HUDEP-2 (cell line): ENCODE results near the gene TRIM36.

Experiments used
- DNase-seq, 76 experiments: peaks; one replicate each; lab custom pipeline; 2025; ENCODE audit not compliant: unreplicated experiment in 76 of 76; lab: John Stamatoyannopoulos, UW

Gene TRIM36, protein sequence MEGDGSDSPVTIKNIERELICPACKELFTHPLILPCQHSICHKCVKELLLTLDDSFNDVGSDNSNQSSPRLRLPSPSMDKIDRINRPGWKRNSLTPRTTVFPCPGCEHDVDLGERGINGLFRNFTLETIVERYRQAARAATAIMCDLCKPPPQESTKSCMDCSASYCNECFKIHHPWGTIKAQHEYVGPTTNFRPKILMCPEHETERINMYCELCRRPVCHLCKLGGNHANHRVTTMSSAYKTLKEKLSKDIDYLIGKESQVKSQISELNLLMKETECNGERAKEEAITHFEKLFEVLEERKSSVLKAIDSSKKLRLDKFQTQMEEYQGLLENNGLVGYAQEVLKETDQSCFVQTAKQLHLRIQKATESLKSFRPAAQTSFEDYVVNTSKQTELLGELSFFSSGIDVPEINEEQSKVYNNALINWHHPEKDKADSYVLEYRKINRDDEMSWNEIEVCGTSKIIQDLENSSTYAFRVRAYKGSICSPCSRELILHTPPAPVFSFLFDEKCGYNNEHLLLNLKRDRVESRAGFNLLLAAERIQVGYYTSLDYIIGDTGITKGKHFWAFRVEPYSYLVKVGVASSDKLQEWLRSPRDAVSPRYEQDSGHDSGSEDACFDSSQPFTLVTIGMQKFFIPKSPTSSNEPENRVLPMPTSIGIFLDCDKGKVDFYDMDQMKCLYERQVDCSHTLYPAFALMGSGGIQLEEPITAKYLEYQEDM

DNA sequence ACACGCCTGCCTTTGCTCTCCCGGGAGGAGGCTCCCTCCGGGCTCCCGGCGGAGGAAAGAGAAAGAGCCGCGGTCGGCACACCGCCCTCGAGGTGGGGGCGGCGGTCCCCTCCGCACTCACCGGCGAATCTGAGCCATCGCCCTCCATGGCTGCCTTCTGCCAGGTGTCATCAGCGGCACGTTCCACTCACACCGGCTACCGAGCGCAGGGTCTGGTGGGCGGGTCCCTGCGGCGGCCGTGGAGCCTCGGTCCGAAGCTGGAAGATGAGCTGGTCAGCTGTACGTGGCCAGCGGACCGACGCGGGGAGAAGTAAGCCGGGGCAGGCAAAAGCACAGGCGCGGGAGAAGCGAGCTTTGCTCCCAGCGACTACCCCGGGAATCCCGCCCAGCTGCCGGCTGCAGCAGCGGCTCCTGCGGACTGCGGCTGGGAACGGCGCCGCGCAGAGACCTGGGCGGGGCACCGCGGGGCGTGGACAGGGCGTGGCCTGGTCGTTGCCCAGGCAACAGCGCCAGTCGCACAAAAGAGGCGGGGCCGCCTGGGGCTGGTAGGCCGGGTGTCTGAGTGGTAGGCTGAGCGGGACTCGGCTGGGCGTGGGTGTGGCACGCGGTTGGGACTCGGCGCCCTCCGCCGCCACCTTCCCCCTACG lies at the start of gene TRIM36:
Gene TRIM36 (minus strand): TSS at position 422 of the 647 bp plus-strand sequence. CDS start 274 bp downstream, at position 148.
- DNase-seq, result peak in 75 of 76 experiments; percentile 4 to 96 (median 90)

DNA sequence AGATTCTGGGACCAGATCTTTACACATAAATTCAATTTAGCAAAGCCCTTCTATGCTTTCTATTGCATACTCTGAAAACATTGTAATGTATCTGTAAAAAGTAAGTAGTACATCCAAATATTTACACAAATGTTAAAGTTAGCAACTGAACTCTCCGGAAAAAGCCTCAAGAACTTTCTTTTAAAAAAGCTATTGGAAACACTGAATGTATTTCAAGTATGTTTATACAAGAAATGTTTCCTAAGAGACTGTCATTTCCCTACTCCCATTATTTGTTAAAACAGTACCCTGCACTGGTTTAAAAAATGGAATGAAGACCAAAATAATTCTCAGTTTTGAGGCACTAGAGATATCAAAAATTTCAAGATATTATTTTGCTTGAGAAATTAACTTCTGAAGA lies 44.8 kb upstream of the TRIM36 start:
- no peak for DNase-seq

DNA sequence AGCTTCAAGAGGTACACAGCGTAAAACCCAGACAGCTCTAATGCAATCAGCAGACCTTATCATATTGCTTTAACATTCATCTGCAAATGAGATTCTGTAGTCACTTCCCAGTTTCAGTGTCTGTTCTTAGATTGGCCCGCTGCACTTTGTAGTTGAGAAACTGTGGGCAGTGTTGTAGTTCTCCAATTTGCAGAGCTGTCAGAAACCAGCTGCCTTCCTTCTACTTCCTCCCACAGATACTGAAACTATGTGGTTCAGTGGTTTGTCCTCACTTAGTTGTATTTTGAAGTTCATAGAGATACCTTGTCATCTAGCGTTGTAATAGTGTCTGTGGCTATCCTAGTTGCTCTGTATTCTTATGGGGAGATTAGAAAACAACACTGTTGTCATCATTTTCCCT lies 39.6 kb upstream of the TRIM36 start:
- DNase-seq, result no peak

DNA sequence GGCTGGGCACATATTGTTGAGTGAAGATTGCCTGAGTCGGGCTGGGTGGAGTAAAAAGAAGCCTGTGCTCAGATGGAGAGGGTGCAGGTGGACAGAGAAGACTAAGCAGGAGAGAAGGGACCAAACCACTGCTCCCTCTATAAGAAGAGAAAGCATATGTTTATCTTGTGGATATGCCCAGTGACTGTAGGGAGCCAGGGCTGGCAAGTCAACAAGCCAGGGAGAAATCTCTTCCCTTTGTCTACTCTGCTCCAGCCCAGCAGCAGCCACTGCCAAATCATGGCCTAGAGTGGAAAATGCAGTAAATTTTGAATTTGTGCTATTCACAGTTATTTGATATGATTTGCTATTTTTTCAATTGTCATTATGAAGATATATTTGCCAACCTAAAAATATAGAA lies 33.2 kb upstream of the TRIM36 start:
- no peak for DNase-seq

DNA sequence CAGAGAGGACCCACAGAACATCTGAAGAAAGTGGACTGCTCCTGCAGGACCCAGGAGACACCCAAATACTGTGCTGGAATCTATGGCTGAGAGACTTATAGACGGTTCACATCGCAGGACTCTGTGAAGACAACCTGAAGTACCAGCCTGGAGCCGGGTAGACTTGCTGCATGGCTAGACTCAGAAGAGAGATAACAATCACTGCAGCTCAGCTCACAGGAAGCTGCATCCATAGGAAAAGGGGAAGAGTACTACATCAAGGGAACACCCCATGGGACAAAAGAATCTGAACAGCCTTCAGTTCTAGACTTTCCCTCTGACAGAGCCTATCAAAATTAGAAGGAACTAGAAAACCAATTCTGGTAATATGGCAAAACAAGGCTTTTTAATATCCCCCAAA lies 26.5 kb upstream of the TRIM36 start:
- DNase-seq, result no peak

DNA sequence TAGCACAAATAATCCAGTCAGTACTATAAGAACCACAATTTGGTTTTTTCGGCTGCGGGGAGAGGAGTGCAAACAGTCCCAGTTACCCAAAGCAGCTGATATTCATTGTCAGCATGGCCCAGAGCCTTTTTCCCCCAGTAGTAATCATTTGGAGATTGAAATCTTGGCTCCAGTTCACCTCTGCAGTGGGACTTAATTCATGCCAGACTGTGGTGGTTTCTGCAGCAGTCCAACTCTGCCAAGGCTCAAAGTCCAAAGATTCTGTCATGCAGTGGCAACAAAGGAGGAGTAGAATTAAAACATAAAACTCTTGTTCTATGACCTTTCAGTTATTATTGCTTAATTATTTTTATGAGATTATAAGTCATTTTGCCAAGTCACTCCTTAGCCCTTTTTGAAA lies 25.0 kb upstream of the TRIM36 start:
- no peak for DNase-seq

DNA sequence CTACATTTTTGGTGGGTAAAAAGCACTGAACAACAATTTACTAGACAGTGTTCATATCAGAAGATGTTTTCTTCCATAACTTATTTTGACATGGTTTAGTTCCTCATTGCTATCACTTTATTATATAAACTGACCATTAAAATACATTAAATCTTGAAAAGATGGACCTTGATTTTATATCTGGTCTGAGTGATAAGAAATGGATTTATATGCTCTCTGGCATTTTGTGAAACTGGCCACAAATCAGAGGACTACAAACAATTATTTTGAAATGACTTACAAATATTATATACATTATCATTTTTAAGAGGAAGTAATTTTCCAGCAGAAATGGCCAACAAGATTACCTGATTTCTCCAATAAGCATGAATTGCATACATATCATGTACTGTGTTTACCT lies 23.6 kb upstream of the TRIM36 start:
- no peak for DNase-seq

DNA sequence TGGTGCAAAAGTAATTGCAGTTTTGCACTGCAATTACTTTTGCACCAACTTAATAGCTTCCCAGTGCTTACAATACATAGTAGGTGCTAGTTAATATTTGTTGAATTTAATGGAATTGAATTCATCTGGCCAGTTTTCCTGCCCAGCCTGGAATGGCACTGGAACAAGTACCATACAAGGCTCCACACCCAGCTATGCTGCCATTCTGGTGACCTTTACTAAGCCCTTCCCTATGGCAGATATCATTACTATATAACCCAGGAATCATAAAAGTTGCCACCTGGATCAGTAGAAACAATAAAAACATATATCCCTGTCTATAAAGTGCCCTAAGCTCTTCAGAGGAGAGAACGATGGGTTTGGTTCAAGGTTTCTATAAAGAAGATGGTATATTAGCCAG lies 22.4 kb upstream of the TRIM36 start:
- DNase-seq, result no peak

DNA sequence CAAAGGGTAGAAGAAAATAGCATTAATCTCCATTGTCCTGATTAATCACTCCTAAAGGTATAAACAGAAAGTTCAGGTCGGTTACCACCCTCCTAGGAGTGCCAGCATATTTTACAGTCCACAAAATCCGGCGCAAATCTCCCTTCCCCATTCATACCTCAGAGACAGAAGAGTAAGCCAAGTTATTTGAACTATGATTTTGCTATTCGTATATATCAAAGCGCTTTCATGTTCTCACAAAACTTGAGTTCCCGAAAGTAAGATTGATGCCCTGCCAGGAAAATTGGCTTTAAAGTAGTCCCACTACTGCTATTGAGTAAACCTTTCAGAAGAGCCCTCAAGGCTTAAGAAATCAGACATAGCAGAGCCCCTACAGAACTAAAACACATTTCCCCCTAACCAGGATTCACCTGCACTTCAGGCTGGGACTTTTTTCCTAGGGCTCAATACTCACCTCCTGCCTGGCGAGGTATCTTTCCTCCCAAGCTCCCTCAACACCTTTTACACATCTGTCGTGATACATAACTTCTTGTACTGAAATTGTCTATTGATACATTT lies 21.8 kb upstream of the TRIM36 start:
- DNase-seq, result no peak

DNA sequence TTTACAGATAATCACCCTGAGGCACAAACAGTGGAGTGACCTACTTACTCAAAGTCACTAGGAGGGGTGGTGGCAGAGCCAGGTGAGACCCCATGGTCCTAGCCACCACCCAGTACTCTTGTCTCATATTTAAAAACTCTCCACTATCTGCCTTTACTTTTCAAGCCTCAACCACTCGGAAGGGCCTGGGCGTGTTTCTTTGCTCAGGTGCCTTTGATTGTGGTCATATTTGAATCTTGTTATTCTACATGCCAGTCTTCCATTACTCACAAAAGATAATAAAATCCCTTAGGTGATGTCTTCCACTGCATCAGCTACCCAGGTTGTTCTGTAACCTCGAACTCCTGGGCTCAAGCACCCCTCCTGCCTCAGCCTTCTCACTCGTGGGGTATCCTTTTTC lies 20.7 kb upstream of the TRIM36 start:
- no peak for DNase-seq

DNA sequence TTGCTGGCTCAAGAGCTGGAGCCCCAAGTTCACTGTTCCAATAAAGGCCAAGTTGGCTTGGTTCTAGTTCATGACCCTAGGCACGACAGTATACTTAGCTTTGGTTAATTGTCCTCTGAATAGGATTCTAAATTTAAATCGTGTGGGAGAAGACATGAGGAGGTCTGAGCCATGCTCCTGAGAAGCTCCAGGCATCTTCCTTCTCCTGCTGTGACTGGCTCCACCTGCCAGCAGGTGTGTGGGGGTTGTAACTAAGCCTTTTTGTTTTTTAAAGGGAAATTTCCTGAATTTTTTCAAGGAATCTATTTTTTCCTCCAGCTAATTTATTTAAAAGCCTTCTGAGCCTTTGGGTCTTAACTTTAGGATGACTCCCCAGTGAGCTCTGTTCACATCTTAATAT lies 20.2 kb upstream of the TRIM36 start:
- no peak for DNase-seq

DNA sequence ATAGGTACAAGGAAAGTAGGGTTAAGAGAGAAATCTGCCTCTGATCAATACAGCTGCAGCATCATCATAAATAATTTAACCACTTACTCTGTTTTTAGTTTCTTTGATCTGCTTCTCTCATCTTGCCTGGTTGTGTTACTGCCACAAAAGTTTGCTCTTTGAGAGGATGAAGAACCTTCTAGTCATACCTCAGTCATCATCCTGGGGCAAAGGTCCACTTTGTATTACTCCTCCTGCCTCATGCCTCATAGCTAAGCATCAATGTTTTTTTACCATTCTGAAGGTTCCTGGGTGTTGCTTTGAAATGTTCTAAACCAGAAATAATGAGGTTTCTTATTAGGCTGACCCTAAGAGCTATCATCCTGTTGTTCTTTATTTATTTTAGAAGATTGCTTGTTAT lies 17.1 kb upstream of the TRIM36 start:
- DNase-seq, result no peak

DNA sequence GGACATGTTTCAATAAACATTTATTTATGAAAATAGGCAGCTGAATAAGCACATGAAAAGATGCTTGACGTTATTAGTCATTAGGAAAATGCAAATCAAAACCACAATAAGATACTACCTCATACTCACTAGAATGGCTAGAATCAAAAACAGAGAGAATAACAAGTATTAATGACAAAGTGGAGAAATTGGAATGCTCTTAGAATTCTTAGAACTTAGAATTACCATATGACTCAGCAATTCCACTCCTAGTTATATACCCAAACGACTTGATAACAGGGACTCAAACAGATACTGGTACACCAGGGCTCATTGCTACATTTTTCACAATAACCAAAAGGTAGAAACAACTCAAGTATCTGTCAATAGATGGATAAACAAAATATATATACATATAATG lies 15.1 kb upstream of the TRIM36 start:
- DNase-seq, result peak in 1 of 76 experiments; percentile 12

DNA sequence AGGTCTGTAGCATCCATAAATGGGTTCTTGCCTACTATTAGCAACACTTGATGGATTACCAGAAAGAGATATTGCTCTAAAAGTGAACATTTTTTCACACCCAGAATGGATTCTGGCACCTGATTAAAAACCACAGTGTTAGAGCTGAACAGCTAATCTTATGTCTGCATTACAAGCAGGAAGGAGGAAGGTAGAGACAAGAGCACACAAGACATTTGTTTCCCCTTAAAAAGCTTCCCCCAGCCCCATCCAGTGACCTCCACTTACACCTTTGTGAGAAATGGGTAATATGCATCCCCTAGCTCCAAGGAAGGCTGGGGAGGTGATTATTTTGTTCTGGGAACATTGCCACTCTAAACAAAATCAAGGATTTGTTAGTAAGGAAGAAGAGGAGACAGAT lies 12.0 kb upstream of the TRIM36 start:
- no peak for DNase-seq

DNA sequence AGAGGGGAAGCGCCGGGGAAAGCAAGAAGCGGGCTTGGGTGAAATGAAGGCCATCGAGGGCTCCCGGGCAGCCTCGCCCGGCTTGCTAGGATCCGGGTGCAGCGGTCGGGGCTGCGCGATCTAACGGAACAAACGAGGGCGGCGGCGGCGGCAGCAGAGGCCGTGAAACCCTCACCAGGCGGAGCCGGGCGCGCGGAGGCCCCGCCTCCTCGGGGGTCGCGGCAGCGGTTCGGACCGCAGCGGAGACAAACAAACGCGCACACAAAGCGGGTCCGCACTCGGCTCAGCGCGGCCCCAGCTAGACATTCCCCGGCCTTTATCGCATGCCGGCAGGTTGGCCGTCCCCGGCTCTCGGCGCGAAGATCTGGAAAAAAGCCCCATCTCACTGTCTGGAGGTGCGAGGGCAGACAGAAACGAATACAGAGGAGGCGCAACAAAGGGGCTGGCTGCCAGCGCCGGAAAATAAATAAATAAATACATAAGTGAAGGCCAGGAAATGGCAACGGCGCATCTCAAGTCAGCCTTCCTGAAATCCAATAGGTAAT lies 10.5 kb upstream of the TRIM36 start:
- DNase-seq, result peak in 27 of 76 experiments; percentile 1 to 43 (median 17)

DNA sequence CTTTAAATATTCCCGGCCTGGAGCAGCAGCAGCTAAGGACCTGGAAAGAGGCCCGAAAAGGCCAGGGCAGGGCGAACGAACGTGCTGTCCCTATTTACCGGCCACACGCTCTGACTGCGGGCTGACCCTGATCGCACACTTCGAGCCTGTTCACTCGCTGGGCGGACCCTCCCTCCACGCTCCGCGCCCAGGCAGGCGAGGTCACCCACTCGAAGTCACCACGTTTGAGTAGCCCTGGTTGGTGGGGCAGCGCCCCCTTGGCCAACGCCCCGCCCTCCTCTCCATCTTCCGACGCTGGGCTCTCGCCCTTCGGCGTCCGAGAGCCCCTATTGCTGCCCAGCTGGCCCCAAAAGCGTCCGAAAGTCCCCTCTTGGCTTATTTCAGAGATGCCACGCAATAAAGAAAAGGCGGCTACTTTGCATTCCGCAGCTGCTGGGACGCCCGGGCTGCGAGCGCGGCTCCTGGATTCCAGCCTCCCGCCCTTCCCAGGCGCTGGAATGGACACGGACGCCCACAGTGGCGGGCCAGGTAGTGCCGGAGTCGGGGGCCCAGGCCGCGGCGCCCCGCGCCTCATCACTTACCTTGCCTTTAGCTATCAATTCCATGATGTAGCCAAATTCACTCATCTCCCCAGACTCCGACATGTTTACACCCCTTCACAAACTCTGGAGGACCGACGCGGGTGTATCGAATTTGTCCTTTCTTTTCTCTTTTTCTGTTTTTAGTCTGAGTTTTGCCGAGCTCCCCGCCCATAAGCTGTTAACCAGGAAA lies 9.9 kb upstream of the TRIM36 start:
- DNase-seq, result no peak

DNA sequence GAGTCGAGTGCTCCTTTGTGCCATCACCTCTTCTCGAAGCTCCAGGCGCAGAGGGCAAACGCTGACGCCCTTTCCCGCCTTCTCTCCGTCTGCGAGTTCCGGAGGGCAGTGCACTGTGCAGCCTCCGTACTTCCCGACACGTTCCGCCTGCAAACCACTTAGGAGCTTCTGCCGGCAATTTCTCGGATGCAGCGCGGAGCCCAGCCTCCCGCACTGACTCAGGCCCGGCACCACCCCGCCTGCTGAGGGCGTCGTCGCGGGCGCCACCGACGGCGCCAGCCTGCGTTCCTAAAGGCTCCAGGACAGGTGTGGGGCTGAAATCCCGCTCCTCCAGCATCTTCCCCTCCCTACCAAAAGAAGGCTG lies 9.3 kb upstream of the TRIM36 start:
- no peak for DNase-seq

DNA sequence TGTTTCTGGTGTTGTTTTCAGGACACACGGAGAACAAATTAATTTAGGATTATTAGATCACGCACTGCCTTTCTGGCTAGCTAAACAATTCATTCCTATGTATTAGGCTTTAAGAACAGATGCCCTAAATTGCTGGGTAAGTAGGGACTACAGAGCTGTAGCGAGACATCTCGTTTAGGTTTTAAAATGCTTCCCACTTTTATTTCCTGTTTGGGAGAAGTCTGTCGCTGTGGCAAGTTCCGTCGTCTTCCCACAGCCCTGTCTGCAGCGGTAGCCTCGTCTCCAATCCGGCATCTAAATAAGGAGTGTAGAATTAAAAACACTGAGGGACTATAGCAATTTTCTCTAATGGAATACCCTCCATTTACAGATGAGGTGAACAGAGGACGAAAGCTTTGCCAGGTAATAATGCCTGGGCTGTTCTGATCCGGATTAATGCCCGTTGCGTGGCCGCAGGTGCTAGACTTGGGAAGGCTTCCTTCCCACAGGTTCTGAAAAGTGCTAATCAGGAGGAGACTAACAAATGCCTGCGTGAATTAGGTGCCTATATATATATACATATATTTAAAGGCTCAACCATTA lies 1.3 kb upstream of the TRIM36 start:
- no peak for DNase-seq

DNA sequence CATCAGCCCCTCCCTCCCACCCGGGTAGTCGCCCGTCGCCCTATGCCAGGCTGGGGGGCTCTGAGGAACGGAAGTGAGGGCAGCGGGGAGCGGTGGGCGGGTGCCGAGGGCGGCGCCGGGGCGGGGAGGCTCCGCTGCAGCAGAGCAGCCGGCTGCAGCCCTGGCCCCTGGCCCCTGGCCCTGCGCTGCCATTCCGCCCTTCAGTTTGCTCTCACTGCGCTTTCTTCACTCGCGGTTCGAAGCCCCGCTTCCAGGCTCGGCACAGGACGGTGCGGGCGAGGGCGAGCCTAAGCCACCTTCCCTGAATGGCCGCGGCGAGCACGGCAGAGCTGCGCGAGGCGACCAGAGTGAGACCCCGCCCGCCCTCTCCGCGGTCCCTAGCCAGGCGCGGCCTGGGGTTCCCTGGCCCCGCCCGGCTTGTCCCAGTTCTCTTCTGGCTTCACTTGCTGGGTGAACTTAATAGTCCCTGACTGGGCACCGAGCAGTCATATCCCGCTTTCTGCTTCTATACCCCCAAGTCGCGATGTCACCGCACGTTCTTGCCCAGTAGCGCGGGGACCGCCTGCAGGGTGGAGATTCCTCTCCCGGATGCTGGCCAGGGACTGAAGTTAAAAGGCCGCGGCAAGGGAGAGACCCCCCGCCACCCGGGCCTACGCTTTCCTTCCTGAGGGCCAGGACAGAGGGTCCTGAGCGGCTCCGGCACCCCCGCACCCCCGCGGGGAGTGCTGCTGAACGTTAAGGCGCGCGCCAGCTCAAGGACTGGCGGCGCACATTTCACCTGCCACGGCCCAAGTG lies 623 bp upstream of the TRIM36 start:
- peak in 5 of 76 experiments; percentile 6 to 49 (median 21) for DNase-seq
